HG03060 (cell line): ENCODE measurements around the gene MKLN1.
"Not testable (repeated sequence)": the region's sequence is repeated elsewhere in the genome, so short reads cannot be mapped to it uniquely, and the experiment has no call there.

Source experiments
- ATAC-seq: cut with Tn5 transposase; IDR thresholded peaks from one replicate; pipeline ENCODE4 v1.9.1; 2021; ENCODE audit warnings: low read depth, moderate number of reproducible peaks; ENCODE audit not compliant: unreplicated experiment

The MKLN1 gene

GRCh38 chr7:131327626-131328376 lies at the start of gene MKLN1:
Gene MKLN1 (plus strand): TSS chr7:131327876. CDS start chr7:131327900, 24 bp downstream.
- peak; percentile 45 for ATAC-seq

- no peak for ATAC-seq
Observed at GRCh38 chr7:131279044-131279443, 48.6 kb upstream of the MKLN1 start.

- no peak for ATAC-seq
Observed at GRCh38 chr7:131281266-131282048, 46.2 kb upstream of the MKLN1 start.

- ATAC-seq, result no peak
Observed at GRCh38 chr7:131284702-131285419, 42.8 kb upstream of the MKLN1 start.

GRCh38 chr7:131285556-131285955 lies 42.1 kb upstream of the MKLN1 start:
- ATAC-seq, result no peak

GRCh38 chr7:131288450-131288849 lies 39.2 kb upstream of the MKLN1 start:
- no peak for ATAC-seq

GRCh38 chr7:131289051-131289450 lies 38.6 kb upstream of the MKLN1 start:
- no peak for ATAC-seq

- ATAC-seq, result no peak
Observed at GRCh38 chr7:131292141-131292905, 35.4 kb upstream of the MKLN1 start.

- no peak for ATAC-seq
Observed at GRCh38 chr7:131293018-131293417, 34.7 kb upstream of the MKLN1 start.

GRCh38 chr7:131294553-131294952 lies 33.1 kb upstream of the MKLN1 start:
- ATAC-seq, result no peak

- no peak for ATAC-seq
Observed at GRCh38 chr7:131298608-131298992, 29.1 kb upstream of the MKLN1 start.

- no peak for ATAC-seq
Observed at GRCh38 chr7:131299074-131299473, 28.6 kb upstream of the MKLN1 start.

GRCh38 chr7:131300078-131300477 lies 27.6 kb upstream of the MKLN1 start:
- ATAC-seq, result no peak

GRCh38 chr7:131300572-131301466 lies 26.9 kb upstream of the MKLN1 start:
- no peak for ATAC-seq

- no peak for ATAC-seq
Observed at GRCh38 chr7:131302446-131302845, 25.2 kb upstream of the MKLN1 start.

- ATAC-seq, result no peak
Observed at GRCh38 chr7:131302876-131303707, 24.6 kb upstream of the MKLN1 start.

GRCh38 chr7:131305152-131305551 lies 22.5 kb upstream of the MKLN1 start:
- ATAC-seq, result no peak

GRCh38 chr7:131306041-131306440 lies 21.6 kb upstream of the MKLN1 start:
- ATAC-seq, result not testable (repeated sequence)

- ATAC-seq, result no peak
Observed at GRCh38 chr7:131306777-131307176, 20.9 kb upstream of the MKLN1 start.
